Measurements from ENCODE around the gene IFT122. TPM values are rescaled to one million over a fixed set of nuclear protein-coding genes. Genes with fewer than 3 reads are reported as not detected.

The IFT122 gene
- total RNA-seq, 1 donor, result 19.9 TPM

GRCh38 chr3:129549006-129549800, 109.2 kb downstream of the IFT122 start:
- no peak overlapping the region for H3K4me3 ChIP-seq (ENCODE audit: low read depth, low read length)
- TF ChIP-seq, protein P1, sequence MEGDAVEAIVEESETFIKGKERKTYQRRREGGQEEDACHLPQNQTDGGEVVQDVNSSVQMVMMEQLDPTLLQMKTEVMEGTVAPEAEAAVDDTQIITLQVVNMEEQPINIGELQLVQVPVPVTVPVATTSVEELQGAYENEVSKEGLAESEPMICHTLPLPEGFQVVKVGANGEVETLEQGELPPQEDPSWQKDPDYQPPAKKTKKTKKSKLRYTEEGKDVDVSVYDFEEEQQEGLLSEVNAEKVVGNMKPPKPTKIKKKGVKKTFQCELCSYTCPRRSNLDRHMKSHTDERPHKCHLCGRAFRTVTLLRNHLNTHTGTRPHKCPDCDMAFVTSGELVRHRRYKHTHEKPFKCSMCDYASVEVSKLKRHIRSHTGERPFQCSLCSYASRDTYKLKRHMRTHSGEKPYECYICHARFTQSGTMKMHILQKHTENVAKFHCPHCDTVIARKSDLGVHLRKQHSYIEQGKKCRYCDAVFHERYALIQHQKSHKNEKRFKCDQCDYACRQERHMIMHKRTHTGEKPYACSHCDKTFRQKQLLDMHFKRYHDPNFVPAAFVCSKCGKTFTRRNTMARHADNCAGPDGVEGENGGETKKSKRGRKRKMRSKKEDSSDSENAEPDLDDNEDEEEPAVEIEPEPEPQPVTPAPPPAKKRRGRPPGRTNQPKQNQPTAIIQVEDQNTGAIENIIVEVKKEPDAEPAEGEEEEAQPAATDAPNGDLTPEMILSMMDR (IDR thresholded peaks at IDR 0.05; ENCODE audit: insufficient read depth, low read depth, low read length), result no peak
- no peak for DNase-seq (ENCODE audit: low read depth)

DNA sequence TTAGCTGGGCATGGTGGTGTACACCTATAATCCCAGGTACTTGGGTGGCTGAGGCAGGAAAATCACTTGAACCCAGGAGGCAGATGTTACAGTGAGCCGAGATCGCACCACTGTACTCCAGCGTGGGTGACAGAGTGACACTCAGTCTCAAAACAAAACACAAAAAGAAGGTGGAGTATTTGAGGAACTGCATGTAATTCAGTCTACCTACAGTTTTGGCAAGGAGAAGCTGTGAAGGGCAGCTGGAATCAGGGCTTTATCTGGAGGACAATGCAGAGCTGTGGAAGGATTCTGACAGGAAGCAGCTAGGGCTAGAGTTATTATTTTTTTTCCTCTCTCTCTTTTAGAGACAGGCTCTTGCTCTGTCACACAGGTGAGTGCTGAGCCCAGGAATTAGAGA, 109.8 kb downstream of the IFT122 start:
- TF ChIP-seq, protein P1 (IDR thresholded peaks at IDR 0.05; ENCODE audit: insufficient read depth, low read depth, low read length), result no peak
- DNase-seq (ENCODE audit: low read depth), result no peak
- H3K4me3 ChIP-seq (ENCODE audit: low read depth, low read length), result no peak overlapping the region

DNA sequence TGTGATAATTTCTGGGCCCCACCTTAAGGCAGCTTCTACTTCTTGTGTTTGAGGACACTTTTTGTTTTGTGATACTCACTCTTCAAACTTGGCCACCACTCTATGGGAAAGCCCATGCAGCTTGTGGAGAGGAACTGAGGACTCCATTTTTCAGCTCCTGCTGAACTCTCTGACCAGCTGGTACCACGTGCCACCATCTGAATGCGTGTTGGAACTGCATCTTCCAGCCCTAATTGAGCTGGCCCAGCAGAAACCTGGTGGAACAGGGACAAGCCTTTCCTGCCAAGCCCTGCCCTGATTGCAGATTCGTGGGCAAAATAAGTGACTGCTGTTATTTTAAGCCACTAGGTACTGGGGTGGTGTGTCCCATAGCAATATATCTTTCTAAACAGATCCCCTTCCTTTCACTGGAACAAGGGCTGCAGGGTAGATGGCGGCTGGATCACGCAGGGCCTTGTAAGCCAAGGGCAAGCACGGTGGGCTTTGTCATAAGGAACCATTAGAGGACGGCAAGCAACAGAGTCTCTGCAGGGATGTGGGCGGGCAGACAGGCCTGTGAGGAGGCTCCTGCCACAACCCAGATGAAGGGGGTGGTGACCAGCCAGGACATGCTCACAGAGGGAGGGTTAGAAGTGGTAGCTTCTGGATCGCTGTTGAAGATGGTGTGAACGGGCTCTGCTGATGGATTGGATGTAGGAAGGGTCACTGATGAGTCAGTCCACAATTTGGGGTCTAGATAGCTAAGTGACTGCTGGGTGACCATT, 112.4 kb downstream of the IFT122 start:
- TF ChIP-seq, protein P1 (IDR thresholded peaks at IDR 0.05; ENCODE audit: insufficient read depth, low read depth, low read length), result no peak
- DNase-seq (ENCODE audit: low read depth), result no peak
- H3K4me3 ChIP-seq (ENCODE audit: low read depth, low read length), result no peak overlapping the region

- TF ChIP-seq, protein P1 (IDR thresholded peaks at IDR 0.05; ENCODE audit: insufficient read depth, low read depth, low read length), result no peak
- H3K4me3 ChIP-seq (ENCODE audit: low read depth, low read length), result no peak overlapping the region
Observed at GRCh38 chr3:129553171-129553570, 113.1 kb downstream of the IFT122 start.

GRCh38 chr3:129553719-129554118, 113.7 kb downstream of the IFT122 start:
- no peak overlapping the region for H3K4me3 ChIP-seq (ENCODE audit: low read depth, low read length)
- DNase-seq (ENCODE audit: low read depth), result no peak
- TF ChIP-seq, protein P1 (IDR thresholded peaks at IDR 0.05; ENCODE audit: insufficient read depth, low read depth, low read length), result no peak

More at GRCh38 chr3:129553171-129553570, 113.1 kb downstream of the IFT122 start:
- no peak for DNase-seq (ENCODE audit: low read depth)

DNA sequence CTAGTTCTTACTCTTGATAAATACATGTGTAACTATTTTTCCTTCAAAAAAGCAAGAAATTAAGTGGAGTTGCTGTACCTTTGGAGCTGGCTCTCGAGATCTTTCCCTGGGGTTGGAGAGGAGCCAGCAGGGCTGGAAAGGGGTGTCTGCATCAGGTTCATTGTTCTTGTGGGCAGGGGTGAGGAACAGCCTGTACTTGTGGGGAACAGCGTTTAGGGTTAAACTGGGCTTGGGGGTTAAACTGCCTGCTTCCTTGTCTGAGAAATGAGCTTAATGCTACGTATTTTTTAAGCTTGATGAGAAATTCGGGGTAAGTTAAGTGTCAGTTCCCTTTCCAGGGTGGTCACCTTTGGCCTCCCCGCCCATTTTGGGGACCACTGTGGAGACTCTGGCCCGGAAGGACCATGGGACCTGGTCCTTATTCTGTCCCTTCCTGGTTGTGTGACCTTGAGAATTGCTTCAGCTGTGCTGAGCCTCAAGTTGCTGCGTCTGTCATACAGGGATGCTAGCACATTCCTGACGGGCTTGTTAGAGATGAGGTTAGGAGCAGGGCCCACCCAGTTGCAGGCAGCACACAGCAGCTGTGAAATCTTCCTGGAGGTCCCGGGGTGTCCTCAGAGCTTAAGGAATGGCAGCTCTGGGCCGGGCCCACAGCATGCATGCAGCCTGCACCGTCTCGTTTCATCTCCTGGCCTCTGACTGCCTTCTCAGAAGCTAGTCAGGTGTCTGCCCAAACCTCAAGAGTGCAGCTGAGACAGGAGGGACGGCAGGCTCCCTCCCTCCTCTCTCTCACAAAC, 114.5 kb downstream of the IFT122 start:
- TF ChIP-seq, protein P1 (IDR thresholded peaks at IDR 0.05; ENCODE audit: insufficient read depth, low read depth, low read length), result no peak
- no peak overlapping the region for H3K4me3 ChIP-seq (ENCODE audit: low read depth, low read length)
- DNase-seq (ENCODE audit: low read depth), result peak; percentile 40

All from fibroblast of villous mesenchyme (primary cell).